LNCaP clone FGC (cell line): ENCODE data around the gene MPST.

Experiments used
- DNase-seq: peaks from one replicate; pipeline ENCODE4 v3.0.0-alpha.2; 2011; ENCODE audit warnings: low read depth
- H3K4me3 ChIP-seq: 2 replicates; pipeline ENCODE4 v1.5.1; 2011; ENCODE audit warnings: mild to moderate bottlenecking, low read depth, low read length, control low read depth
- TF ChIP-seq, protein P1 (sequence below): IDR thresholded peaks from 2 replicates; pipeline ENCODE4 v1.5.1; 2012; ENCODE audit warnings: mild to moderate bottlenecking; ENCODE audit not compliant: control insufficient read depth, insufficient read depth; ENCODE audit errors: extremely low read depth

Gene MPST

DNA sequence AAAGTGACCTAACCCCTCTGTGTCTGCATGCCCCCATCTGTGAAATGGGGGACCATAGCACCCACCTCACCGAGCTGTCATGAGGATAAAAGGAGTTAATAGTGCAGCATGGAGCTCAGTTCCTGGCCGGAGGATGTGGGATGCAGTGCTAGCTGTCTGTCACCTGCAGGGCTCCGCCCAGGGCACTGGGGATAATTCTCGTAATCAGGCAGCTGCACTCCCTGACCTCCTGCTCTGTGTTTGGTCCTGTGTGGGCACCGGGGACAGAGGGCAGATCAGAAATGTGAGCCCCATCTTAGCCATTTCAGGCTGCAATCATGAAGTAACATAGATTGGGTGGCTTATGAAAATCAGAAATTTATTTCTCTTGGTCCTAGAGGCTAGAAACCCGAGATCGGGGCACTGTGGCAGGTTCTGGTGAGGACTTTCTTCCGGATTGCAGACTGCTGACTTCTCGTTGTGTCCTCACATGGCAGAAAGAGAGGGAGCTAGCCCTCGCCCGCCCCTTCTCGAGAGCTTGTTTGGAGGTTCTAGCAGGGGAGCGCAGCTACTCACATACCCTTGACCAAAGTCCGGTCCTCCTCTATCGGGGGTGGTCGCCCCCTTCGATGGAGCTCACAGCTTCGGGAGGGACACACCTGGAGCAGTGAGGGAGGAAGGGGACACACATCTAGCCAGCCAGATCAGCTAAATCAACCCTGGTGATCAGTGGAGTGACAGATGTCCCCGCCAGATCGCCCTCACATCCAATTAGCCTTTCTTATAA is 35.2 kb downstream of the MPST start:
- TF ChIP-seq, protein P1, sequence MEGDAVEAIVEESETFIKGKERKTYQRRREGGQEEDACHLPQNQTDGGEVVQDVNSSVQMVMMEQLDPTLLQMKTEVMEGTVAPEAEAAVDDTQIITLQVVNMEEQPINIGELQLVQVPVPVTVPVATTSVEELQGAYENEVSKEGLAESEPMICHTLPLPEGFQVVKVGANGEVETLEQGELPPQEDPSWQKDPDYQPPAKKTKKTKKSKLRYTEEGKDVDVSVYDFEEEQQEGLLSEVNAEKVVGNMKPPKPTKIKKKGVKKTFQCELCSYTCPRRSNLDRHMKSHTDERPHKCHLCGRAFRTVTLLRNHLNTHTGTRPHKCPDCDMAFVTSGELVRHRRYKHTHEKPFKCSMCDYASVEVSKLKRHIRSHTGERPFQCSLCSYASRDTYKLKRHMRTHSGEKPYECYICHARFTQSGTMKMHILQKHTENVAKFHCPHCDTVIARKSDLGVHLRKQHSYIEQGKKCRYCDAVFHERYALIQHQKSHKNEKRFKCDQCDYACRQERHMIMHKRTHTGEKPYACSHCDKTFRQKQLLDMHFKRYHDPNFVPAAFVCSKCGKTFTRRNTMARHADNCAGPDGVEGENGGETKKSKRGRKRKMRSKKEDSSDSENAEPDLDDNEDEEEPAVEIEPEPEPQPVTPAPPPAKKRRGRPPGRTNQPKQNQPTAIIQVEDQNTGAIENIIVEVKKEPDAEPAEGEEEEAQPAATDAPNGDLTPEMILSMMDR, result no peak
- no peak for DNase-seq
- no peak overlapping the region for H3K4me3 ChIP-seq

DNA sequence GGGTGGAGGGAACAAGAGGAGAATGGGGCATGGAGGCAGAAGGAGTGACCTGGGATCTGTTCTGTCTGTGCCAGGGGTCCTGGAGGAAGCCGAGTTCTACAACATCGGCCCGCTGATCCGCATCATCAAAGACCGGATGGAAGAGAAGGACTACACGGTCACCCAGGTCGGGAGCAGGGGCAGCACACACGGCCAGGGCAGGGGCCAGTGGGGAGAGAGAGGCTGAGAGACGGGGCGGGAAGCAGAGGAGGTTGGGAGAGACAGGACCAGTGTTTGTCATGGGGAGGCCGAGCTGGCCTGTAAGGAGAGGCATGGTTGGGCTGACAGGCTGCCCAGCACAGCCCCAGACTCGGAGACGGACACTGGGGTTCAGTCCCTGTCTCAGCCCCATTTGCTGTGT is 36.7 kb downstream of the MPST start:
- no peak for DNase-seq
- TF ChIP-seq, protein P1, result no peak
- H3K4me3 ChIP-seq, result no peak overlapping the region

DNA sequence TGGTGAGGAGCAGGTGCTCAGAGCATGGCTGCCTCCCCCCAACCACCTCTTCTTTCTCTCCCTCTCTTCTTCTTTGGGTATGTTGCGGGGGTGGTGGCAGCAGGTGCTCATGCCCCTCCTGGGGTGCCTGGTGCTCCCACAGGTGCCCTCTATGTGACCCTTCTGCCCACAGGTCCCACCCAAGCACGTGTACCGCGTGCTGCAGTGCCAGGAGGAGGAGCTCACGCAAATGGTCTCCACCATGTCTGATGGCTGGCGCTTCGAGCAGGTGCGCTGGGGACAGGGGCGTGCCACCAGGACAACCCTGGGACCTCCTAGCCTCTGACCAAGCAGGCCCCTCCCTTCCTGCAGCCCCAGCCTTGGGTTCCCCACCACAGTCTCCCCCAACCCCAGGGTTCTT is 37.7 kb downstream of the MPST start:
- TF ChIP-seq, protein P1, result no peak
- H3K4me3 ChIP-seq, result no peak overlapping the region
- no peak for DNase-seq

DNA sequence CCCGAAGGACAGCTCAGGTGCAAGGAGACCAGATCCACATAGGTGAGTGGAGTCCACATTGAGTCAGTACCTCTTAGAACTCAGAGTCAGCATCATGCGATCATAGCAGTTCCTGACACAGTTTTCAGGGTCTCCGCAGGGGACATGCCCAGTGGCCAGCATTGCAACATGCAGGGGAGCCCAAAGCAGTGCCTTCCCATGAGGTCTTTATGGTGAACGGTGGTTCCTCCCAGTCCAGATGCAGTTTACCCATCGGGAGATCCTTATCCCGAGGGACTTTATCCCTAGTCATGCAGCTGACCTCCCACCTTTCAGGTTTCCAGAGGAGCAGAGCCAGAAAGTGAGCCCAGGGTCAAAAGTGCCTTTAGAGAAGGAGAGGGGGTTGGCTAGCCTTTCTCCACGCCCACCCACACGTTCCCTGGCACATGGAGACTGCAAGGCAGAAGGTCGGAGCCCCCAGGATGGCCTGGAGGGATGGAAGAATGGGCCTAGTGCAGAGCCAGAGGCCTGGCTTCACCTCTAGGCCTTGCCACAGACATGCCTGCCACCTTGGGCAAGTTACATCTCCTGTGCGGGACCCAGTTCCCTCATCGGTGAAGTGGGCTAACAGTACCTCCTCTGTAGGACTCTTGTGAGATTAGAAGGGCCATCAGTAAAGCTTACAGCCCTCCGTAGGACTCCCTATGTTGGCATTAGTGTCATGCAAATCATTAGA is 38.4 kb downstream of the MPST start:
- no peak overlapping the region for H3K4me3 ChIP-seq
- TF ChIP-seq, protein P1, result no peak

DNA sequence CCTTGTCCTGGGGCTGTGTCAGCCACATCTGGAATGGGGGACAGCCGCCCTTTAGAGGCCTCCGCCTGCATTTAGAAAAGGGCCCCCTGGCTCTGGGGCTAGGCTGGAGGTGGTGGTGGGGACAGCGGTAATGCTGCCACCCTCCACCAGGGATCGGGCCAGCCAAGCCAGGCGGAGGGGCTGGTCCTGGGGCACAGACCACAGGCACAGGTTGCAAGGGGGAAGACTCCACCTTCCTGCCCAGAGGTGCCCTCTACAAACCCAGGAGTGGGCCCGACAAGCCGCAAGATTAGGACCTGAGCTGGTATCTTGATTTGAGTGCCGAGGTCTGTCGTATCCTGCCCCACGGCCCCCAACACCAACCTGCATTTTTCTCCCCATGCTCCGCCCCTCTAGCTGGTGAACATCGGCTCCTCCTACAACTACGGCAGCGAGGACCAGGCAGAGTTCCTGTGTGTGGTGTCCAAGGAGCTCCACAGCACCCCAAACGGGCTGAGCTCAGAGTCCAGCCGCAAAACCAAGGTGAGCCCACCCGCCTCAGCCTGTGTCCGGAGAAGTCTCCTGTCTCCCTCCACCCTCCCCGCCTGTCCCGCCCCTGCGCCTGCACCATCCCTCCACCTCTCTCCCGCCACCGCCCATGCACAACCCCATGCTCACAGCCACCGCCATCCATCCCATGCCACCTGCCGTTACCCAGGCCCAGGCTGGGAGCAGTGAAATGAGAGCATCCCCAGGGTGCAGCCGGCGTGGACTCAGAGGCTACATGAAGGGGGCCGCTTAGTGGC is 39.6 kb downstream of the MPST start:
- no peak for DNase-seq
- TF ChIP-seq, protein P1, result no peak
- H3K4me3 ChIP-seq, result no peak overlapping the region

More for the DNA sequence above, 38.4 kb downstream of the MPST start:
- DNase-seq, result no peak

DNA sequence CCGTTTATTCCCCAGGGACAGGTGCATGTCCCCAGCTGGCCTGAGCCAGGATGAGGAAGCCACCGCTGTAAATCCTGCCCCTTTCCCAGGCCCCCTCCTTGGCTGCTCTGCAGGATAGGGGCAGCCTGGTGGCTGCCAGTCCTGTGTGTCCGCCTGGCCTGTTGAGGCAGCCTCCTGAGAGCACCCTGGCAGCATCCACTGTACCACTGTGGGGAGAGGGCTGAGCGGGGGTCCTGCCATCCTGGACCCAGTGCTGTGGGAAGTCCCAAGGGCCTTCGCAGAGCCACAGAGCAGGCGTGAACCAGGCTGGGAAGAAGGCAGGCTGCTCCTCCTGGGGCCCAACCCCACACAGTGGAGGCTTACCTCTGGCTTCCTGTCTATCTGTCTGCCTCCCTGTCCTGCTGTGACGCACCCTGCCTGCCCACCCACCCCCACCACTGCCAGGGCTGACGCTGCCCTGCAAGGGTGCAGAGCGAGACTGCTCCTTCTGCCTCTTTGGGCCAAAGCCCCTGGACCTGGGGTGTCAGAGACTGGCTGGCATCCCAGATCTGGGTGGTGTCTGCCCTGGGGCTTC is 40.4 kb downstream of the MPST start:
- no peak overlapping the region for H3K4me3 ChIP-seq
- no peak for DNase-seq
- TF ChIP-seq, protein P1, result no peak
